Measurements from ENCODE around the gene GNB1.

GNB1 gene

GRCh38 chr1:1922956-1923833 is 32.3 kb upstream of the GNB1 start:
- DNase-seq (ENCODE audit: low read depth in 2 of 2), result no peak

- no peak for DNase-seq (ENCODE audit: low read depth in 2 of 2)
These were observed 31.7 kb upstream of the GNB1 start for GRCh38 chr1:1922702-1922955.

GRCh38 chr1:1921901-1922701 is 31.2 kb upstream of the GNB1 start:
- no peak for DNase-seq (ENCODE audit: low read depth in 2 of 2)

- DNase-seq (ENCODE audit: low read depth in 2 of 2), result no peak
These were observed 30.6 kb upstream of the GNB1 start for GRCh38 chr1:1921459-1921862.

GRCh38 chr1:1920608-1921458 is 29.9 kb upstream of the GNB1 start:
- no peak for DNase-seq (ENCODE audit: low read depth in 2 of 2)

- no peak for DNase-seq (ENCODE audit: low read depth in 2 of 2)
These were observed 29.2 kb upstream of the GNB1 start for GRCh38 chr1:1920057-1920607.

GRCh38 chr1:1919304-1920056 is 28.6 kb upstream of the GNB1 start:
- peak; percentile 97 for DNase-seq (ENCODE audit: low read depth in 2 of 2)

GRCh38 chr1:1918901-1919303 is 28.0 kb upstream of the GNB1 start, which contains the start of gene TMEM52:
TSS of gene TMEM52 (minus strand) at chr1:1919279. CDS start at chr1:1919265, 14 bp downstream.
- DNase-seq (ENCODE audit: low read depth in 2 of 2), result peak in 1 of 2 donors; percentile 18

GRCh38 chr1:1917995-1918900 is 27.4 kb upstream of the GNB1 start:
- no peak for DNase-seq (ENCODE audit: low read depth in 2 of 2)

GRCh38 chr1:1917304-1917976 is 26.6 kb upstream of the GNB1 start:
- no peak for DNase-seq (ENCODE audit: low read depth in 2 of 2)

- DNase-seq (ENCODE audit: low read depth in 2 of 2), result no peak
These were observed 26.0 kb upstream of the GNB1 start for GRCh38 chr1:1916851-1917251.

- DNase-seq (ENCODE audit: low read depth in 2 of 2), result no peak
These were observed 25.3 kb upstream of the GNB1 start for GRCh38 chr1:1915911-1916840.

- no peak for DNase-seq (ENCODE audit: low read depth in 2 of 2)
These were observed 24.2 kb upstream of the GNB1 start, which contains the start of gene CALML6 for GRCh38 chr1:1914971-1915692. TSS of gene CALML6 (plus strand) at chr1:1915260. CDS start at chr1:1915281, 21 bp downstream.

GRCh38 chr1:1914101-1914970 is 23.4 kb upstream of the GNB1 start:
- DNase-seq (ENCODE audit: low read depth in 2 of 2), result no peak

- DNase-seq (ENCODE audit: low read depth in 2 of 2), result no peak
These were observed 20.6 kb upstream of the GNB1 start for GRCh38 chr1:1911350-1912041.
